Mucosa of rectum (tissue), 2 donors: ENCODE results near the gene TMEM200C.
"Not testable (repeated sequence)": the region's sequence is repeated elsewhere in the genome, so short reads cannot be mapped to it uniquely, and the experiment has no call there.

Experiments used
- H3K27ac ChIP-seq, 2 donors: one replicate each; pipeline ENCODE4 v1.7.0; 2013; ENCODE audit warnings: inconsistent platforms in 2 of 2, low read depth in 2 of 2, low read length in 2 of 2
- H3K27me3 ChIP-seq, 2 donors: one replicate each; pipeline ENCODE4 v1.7.0; 2013; ENCODE audit warnings: low read length in 2 of 2; ENCODE audit not compliant: control insufficient read depth in 2 of 2, insufficient read depth in 2 of 2
- H3K36me3 ChIP-seq, 2 donors: one replicate each; pipeline ENCODE4 v1.7.0; 2013; ENCODE audit warnings: low read length in 2 of 2; ENCODE audit not compliant: control insufficient read depth in 2 of 2, insufficient read depth in 2 of 2
- H3K4me1 ChIP-seq, 2 donors: one replicate each; pipeline ENCODE4 v1.7.0; 2013; ENCODE audit warnings: low read length in 2 of 2, mild to moderate bottlenecking in 1 of 2; ENCODE audit not compliant: control insufficient read depth in 2 of 2, insufficient read depth in 2 of 2
- H3K4me3 ChIP-seq, 2 donors: one replicate each; pipeline ENCODE4 v1.7.0; 2013; ENCODE audit warnings: low read length in 2 of 2
- H3K9ac ChIP-seq, 2 donors: one replicate each; pipeline ENCODE4 v1.7.0; 2013; ENCODE audit warnings: low read length in 2 of 2, low read depth in 1 of 2, mild to moderate bottlenecking in 1 of 2
- H3K9me3 ChIP-seq, 2 donors: one replicate each; pipeline ENCODE4 v1.7.0; 2013; ENCODE audit warnings: low read length in 2 of 2; ENCODE audit not compliant: control insufficient read depth in 2 of 2
- donor health status: healthy.
- donor health status: Normal muscosa, but diverticular disease.

TMEM200C gene

DNA sequence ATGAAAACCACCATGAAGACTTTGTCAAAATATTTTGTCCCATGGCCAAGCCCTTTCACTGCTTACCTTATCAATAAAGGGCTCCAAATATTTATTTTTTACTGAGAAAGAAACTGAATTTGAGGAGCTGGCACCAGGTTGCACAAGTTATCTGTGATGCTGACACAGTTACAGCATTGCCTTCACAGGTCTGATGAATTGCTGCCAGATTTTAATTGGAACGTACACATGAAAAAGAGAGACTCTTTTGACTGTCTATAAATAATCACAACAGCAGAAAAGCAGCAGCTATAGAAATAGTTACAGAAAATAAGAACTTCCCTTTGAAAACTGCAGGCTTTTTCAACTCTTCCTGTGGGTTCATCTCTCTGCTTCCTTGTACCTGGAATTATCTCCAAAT lies 23.9 kb downstream of the TMEM200C start:
- H3K4me1 ChIP-seq: no peaks in the 10 kb centered on the region
- H3K27ac ChIP-seq: no peak overlapping the region
- H3K4me3 ChIP-seq: no peak overlapping the region
- H3K27me3 ChIP-seq: no peaks in the 10 kb centered on the region
- H3K9ac ChIP-seq: no peak overlapping the region
- H3K9me3 ChIP-seq: no peaks in the 10 kb centered on the region
- H3K36me3 ChIP-seq: no peaks in the 10 kb centered on the region

DNA sequence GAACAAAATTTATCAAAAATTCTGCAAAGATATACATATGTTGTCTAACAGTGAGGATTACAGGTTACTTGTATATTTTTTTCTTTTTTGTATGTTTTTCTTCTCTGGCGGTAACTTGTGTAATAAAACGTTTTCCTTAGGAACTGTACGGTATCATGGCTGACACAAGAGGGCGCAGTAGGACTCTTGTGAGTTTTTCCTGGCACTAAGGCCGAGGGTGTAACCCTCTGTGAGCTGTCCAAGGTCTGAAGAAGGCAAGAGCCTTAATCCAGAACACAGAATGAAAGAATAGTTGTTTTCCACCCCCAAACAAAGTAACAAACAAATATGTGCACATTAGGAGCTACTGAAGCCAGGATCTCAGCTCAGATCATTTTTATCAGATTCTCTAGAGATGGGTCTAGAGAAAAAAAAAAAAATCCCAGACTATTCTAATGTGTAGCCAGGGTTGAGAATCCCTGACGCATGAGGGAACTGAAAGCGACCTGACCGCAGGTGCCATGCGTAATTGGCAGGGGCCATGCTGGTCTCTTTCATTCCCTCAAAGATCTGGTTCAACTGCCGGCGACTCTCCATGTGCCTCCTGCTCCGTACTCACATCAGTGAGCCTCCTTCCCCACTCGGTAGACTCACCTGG lies 27.0 kb downstream of the TMEM200C start:
- Histone ChIP-seq H3K4me3 (no peak overlapping the region), H3K36me3 (no peaks in the 10 kb centered on the region), H3K9me3 (no peaks in the 10 kb centered on the region), H3K27ac (no peak overlapping the region), H3K9ac (no peak overlapping the region), H3K27me3 (no peaks in the 10 kb centered on the region), H3K4me1 (no peaks in the 10 kb centered on the region)

DNA sequence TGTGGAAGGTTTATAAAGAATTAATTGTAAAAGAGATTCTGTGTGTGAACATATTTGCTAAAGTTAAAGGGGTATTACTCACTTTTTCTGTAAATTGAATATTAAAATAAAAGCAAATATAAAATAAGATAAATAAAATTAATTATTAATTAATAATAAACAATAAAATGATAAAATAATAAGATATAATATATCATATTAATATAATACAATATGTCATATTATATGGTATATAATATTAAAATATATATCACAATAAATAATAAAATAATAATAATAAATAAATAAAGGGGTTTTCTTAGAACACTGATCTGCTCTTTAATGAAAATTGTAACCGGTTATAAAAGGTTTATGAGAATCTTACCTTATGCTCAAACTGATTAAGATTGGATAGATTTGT lies 29.8 kb downstream of the TMEM200C start:
- Histone ChIP-seq H3K9ac (no peak overlapping the region), H3K4me1 (no peaks in the 10 kb centered on the region), H3K27ac (no peak overlapping the region), H3K9me3 (no peaks in the 10 kb centered on the region), H3K27me3 (no peaks in the 10 kb centered on the region), H3K4me3 (no peak overlapping the region), H3K36me3 (no peaks in the 10 kb centered on the region)

DNA sequence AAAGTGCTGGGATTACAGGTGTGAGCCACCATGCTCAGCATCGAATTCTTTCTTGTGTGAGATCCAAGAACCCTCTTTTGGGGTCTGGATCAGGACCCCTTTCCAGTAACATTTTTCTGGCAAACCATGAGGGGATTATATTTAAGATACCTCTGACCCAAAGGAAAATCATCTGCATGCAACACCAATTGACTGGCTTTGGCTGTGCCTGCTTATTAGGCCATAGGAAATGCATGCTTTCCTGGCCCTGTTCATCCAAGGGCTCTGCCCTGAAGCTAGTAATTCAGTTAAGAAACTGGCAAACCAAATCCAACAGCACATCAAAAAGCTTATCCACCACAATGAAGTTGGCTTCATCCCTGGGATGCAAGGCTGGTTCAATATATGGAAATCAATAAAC lies 33.2 kb downstream of the TMEM200C start:
- not testable (repeated sequence) for H3K4me3 ChIP-seq, H3K36me3 ChIP-seq, H3K9ac ChIP-seq, H3K4me1 ChIP-seq, H3K27ac ChIP-seq, H3K9me3 ChIP-seq, H3K27me3 ChIP-seq

DNA sequence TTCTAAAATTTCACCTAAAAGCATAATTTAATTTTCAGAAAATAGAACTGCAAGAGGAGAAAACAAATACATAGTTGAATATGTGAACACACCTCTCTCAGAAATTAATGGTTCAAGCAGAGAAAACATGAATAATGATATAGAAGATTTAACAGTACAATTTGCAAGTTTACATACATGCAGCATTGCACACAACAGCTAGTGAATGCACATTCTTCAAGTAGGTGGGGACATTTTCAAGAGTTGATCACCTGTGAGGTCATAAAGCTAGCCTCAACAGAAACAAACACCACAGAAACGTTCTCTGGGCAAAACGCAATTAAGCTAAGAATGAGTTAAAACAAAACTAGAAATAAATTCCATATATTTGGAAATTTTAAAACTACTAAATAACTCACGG lies 38.1 kb downstream of the TMEM200C start:
- Histone ChIP-seq H3K9me3 (no peaks in the 10 kb centered on the region), H3K4me3 (no peak overlapping the region), H3K27ac (no peak overlapping the region), H3K27me3 (no peaks in the 10 kb centered on the region), H3K36me3 (no peaks in the 10 kb centered on the region), H3K9ac (no peak overlapping the region), H3K4me1 (no peaks in the 10 kb centered on the region)

DNA sequence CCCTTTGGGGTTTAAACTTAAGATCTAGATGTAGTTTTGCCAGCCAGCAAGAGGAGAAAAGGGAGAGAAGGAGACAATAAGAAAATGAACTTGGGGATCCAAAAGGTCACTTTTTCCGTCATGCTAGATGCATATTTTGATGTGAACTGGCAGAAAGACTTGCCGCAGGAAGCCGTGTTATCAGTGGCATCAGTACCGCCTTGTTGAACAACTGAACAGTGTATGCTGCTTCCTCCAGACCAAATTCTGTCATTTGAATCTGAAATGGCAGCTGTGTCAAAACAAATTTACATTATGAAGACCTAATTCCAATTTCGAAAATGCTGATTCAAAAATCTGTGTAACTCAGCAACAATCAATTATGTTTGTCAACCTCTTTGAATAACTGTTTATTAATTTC lies 42.1 kb downstream of the TMEM200C start:
- Histone ChIP-seq H3K4me3 (no peak overlapping the region), H3K27ac (no peak overlapping the region), H3K9me3 (no peaks in the 10 kb centered on the region), H3K9ac (no peak overlapping the region), H3K4me1 (no peaks in the 10 kb centered on the region), H3K27me3 (peaks cover 0 to 3% of the 10 kb centered on the region in 2 donors), H3K36me3 (no peaks in the 10 kb centered on the region)

DNA sequence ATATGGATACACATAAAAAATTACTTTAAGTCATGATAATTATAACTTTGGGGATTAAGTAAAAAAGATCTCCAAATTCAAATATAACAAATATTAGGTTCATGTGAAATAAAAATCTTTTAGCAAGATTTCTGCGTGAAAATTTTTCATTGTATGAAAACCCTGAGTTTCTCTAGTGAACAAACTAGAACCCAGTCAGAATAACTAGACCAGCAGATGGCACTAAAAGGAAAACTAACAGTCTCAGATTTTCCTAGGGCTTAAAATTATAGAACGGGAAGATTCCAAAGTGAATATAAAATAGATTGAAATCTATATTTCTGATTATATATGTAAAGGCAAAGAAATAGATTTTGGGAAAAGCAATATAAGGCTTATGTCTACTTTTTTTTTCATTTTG lies 43.3 kb downstream of the TMEM200C start:
- no peaks in the 10 kb centered on the region for H3K9me3 ChIP-seq
- no peak overlapping the region for H3K27ac ChIP-seq

DNA sequence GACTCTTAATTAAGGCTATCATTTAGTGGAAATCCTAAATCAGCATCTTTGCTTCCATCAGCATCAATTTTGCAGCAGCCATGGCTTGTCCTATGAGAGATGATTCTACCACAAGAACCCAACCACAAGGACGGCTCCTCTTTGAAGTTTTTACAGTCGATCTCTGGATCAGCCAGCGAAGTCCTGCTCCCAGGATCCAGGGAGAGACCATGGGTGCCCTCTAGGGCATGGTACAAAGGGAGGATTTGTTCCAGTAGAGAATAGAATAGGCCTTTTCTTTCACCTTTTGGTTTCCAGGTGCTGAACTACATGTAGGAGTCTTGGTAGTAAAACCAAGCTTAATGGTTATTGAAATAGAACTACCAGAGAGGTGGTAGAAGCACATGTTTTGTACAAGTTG lies 52.7 kb downstream of the TMEM200C start:
- Histone ChIP-seq H3K9me3 (no peaks in the 10 kb centered on the region), H3K9ac (no peak overlapping the region), H3K27me3 (peaks cover 0 to 3% of the 10 kb centered on the region in 2 donors), H3K36me3 (no peaks in the 10 kb centered on the region), H3K4me3 (no peak overlapping the region), H3K27ac (no peak overlapping the region), H3K4me1 (no peaks in the 10 kb centered on the region)

More for the DNA sequence above, 43.3 kb downstream of the TMEM200C start:
- no peaks in the 10 kb centered on the region for H3K4me1 ChIP-seq
- no peaks in the 10 kb centered on the region for H3K36me3 ChIP-seq
- no peak overlapping the region for H3K4me3 ChIP-seq
- H3K27me3 ChIP-seq: peaks cover 0 to 3% of the 10 kb centered on the region in 2 donors
- H3K9ac ChIP-seq: no peak overlapping the region

DNA sequence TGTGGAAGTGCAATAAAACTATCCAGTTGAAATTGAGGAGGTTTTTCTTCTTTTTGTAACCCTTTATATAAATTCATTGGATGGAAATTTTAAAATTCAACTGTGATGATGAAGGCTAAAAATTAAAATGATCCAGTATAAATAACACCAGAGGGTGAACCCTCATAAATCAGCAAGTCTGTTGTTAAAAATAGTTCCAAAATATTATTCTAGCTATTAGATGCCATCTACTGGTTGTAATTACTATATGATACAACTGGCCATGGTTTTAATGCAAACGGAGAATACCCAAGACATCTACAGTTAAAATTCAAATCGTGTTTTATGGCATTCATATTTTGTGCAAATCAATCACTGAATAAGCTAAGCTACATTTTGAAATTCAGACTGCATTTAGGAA lies 53.8 kb downstream of the TMEM200C start:
- Histone ChIP-seq H3K4me3 (no peak overlapping the region), H3K9me3 (no peaks in the 10 kb centered on the region), H3K36me3 (no peaks in the 10 kb centered on the region), H3K9ac (no peak overlapping the region), H3K27me3 (peaks cover 0 to 3% of the 10 kb centered on the region in 2 donors), H3K4me1 (no peaks in the 10 kb centered on the region), H3K27ac (no peak overlapping the region)

DNA sequence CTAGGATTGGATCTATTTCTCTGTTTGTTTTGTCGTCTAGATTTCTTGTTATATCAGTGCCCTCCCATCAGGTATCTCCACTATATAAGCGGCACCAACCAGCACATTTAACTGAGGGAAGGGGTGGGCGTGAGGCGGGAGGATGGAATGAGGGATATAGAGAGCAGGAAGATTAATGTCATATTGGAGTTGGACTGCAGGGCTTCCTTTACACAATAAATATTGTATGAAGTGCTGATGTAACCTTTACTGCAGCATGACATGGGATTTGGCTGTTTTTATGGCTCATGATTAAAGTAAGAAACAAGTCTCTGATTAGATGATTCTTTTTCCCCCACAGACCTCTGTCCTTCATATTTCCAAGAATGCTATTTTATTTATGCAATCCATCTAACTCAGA lies 54.8 kb downstream of the TMEM200C start:
- Histone ChIP-seq H3K36me3 (no peaks in the 10 kb centered on the region), H3K27ac (no peak overlapping the region), H3K27me3 (peaks cover 0 to 3% of the 10 kb centered on the region in 2 donors), H3K9me3 (no peaks in the 10 kb centered on the region), H3K4me1 (no peaks in the 10 kb centered on the region), H3K4me3 (no peak overlapping the region), H3K9ac (no peak overlapping the region)

DNA sequence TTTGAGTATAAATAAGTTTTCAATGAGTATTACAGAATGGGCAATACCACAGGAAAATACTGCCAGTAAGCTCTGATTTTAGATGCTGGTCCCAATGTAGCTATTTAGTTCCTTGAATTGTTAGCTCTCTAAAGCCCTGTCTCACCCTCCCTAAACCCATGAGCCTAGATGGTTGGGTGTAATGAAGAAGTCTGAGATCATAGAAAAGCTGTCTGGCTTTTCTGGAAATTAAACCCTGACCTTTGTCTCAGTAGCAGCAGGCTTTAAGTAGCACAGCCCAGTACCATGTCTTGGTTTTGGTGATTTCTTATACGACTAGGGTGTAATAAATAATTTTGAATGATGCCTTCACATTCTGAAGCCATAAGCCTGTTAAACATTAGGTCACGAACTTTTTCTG lies 55.3 kb downstream of the TMEM200C start:
- H3K27ac ChIP-seq: no peak overlapping the region
- H3K4me3 ChIP-seq: no peak overlapping the region
- H3K27me3 ChIP-seq: peaks cover 0 to 3% of the 10 kb centered on the region in 2 donors
- no peaks in the 10 kb centered on the region for H3K4me1 ChIP-seq
- H3K36me3 ChIP-seq: no peaks in the 10 kb centered on the region
- H3K9ac ChIP-seq: no peak overlapping the region
- no peaks in the 10 kb centered on the region for H3K9me3 ChIP-seq
